ENCODE data around the gene PI4KA.
"Not testable (repeated sequence)": the region's sequence is repeated elsewhere in the genome, so short reads cannot be mapped to it uniquely, and the experiment has no call there.

The PI4KA gene

GRCh38 chr22:20773793-20774212 lies 84.8 kb downstream of the PI4KA start, which contains the start of gene SERPIND1:
TSS of gene SERPIND1 (plus strand) at chr22:20774113. CDS start at chr22:20779313, 5,200 bp downstream.
- no peak for DNase-seq

GRCh38 chr22:20771918-20772625 lies 86.5 kb downstream of the PI4KA start:
- DNase-seq: no peak

GRCh38 chr22:20769496-20769826 lies 89.2 kb downstream of the PI4KA start:
- DNase-seq: not testable (repeated sequence)

- no peak for DNase-seq
Observed at GRCh38 chr22:20766530-20766929, 92.1 kb downstream of the PI4KA start.

- DNase-seq: no peak
Observed at GRCh38 chr22:20765938-20766337, 92.7 kb downstream of the PI4KA start.

- no peak for DNase-seq
Observed at GRCh38 chr22:20764729-20765128, 93.9 kb downstream of the PI4KA start.

- no peak for DNase-seq
Observed at GRCh38 chr22:20764471-20764720, 94.2 kb downstream of the PI4KA start.

GRCh38 chr22:20763630-20764470 lies 94.8 kb downstream of the PI4KA start:
- DNase-seq: no peak

- no peak for DNase-seq
Observed at GRCh38 chr22:20762233-20762796, 96.3 kb downstream of the PI4KA start.

GRCh38 chr22:20761536-20761935 lies 97.1 kb downstream of the PI4KA start:
- no peak for DNase-seq

GRCh38 chr22:20760084-20760483 lies 98.5 kb downstream of the PI4KA start:
- no peak for DNase-seq

GRCh38 chr22:20758688-20759087 lies 99.9 kb downstream of the PI4KA start:
- DNase-seq: no peak

- DNase-seq: no peak
Observed at GRCh38 chr22:20756846-20757245, 101.8 kb downstream of the PI4KA start.

- DNase-seq: no peak
Observed at GRCh38 chr22:20752873-20753272, 105.7 kb downstream of the PI4KA start.

- no peak for DNase-seq
Observed at GRCh38 chr22:20752104-20752741, 106.4 kb downstream of the PI4KA start.

- no peak for DNase-seq
Observed at GRCh38 chr22:20751185-20751851, 107.3 kb downstream of the PI4KA start.

GRCh38 chr22:20750461-20751184 lies 108.0 kb downstream of the PI4KA start:
- DNase-seq: no peak

GRCh38 chr22:20749453-20749852 lies 109.2 kb downstream of the PI4KA start:
- no peak for DNase-seq

- no peak for DNase-seq
Observed at GRCh38 chr22:20748731-20749428, 109.7 kb downstream of the PI4KA start.

- no peak for DNase-seq
Observed at GRCh38 chr22:20748082-20748481, 110.5 kb downstream of the PI4KA start.

GRCh38 chr22:20747223-20747622 lies 111.4 kb downstream of the PI4KA start:
- no peak for DNase-seq
